Keratinocyte (primary cell): Measurements from ENCODE around the gene ZNF208.

Experiments
- CTCF ChIP-seq, 3 experiments: IDR thresholded peaks in 1 of 3; conservative IDR thresholded peaks in 1 of 3; optimal IDR thresholded peaks in 1 of 3; 2 replicates in 2 of 3; 3 replicates in 1 of 3; pipeline versions ENCODE3 to v1.5.1; 2011; ENCODE audit warnings: low read length in 3 of 3, mild to moderate bottlenecking in 3 of 3, moderate library complexity in 2 of 3, control low read depth in 1 of 3, inconsistent platforms in 1 of 3; ENCODE audit not compliant: insufficient read depth in 2 of 3; ENCODE audit errors: extremely low read depth in 1 of 3
- EZH2 ChIP-seq: IDR thresholded peaks from one replicate; pipeline ENCODE4 v1.6.1; 2012; ENCODE audit warnings: inconsistent platforms, mild to moderate bottlenecking, low read length, moderate library complexity

GRCh38 chr19:21902571-21902970, 108.2 kb downstream of the ZNF208 start:
- TF ChIP-seq CTCF (optimal IDR thresholded peaks at IDR 0.05 in 1 of 3, IDR thresholded peaks at IDR 0.05 in 1 of 3, conservative IDR thresholded peaks at IDR 0.05 in 1 of 3; ENCODE audit: extremely low read depth in 1 of 3, insufficient read depth in 2 of 3, low read length in 3 of 3) (no peak), EZH2 (no peak)
